Fibroblast of lung (primary cell): Measurements from ENCODE around the gene DEPDC5. TPM values are rescaled to one million over a fixed set of nuclear protein-coding genes. Genes with fewer than 3 reads are reported as not detected.

Experiments used
- DNase-seq, 2 donors: peaks; one replicate each; pipeline versions ENCODE4 v3.0.0 to v3.0.0-alpha.2; 2010; ENCODE audit warnings: low read depth in 2 of 2
- H2AFZ ChIP-seq: 2 replicates; pipeline ENCODE4 v1.5.1; 2012; ENCODE audit warnings: low read length, control low read depth, inconsistent platforms
- H3K27ac ChIP-seq: 2 replicates; pipeline ENCODE4 v1.5.1; 2011; ENCODE audit warnings: low read length, control low read depth; ENCODE audit not compliant: insufficient read depth
- H3K27me3 ChIP-seq: 2 replicates; pipeline ENCODE4 v1.5.1; 2011; ENCODE audit warnings: mild to moderate bottlenecking, low read length; ENCODE audit not compliant: control insufficient read depth, insufficient read depth
- H3K36me3 ChIP-seq: 2 replicates; pipeline ENCODE4 v1.5.1; 2011; ENCODE audit warnings: low read length; ENCODE audit not compliant: control insufficient read depth, insufficient read depth
- H3K4me1 ChIP-seq: 2 replicates; pipeline ENCODE4 v1.5.1; 2011; ENCODE audit warnings: low read length; ENCODE audit not compliant: control insufficient read depth, insufficient read depth; ENCODE audit errors: extremely low read depth
- H3K4me2 ChIP-seq: 2 replicates; pipeline ENCODE4 v1.5.1; 2011; ENCODE audit warnings: low read length, control low read depth; ENCODE audit not compliant: insufficient read depth; ENCODE audit errors: extremely low read depth
- H3K4me3 ChIP-seq, 4 experiments: fragments of 200-600 bp in 1 of 4; sonication (generic) in 1 of 4; replicated peaks in 1 of 4; 2 replicates each; pipeline ENCODE4 v1.5.1; 2011 to 2016; ENCODE audit warnings: low read length in 4 of 4, low read depth in 3 of 4, mild to moderate bottlenecking in 3 of 4, control low read depth in 2 of 4, inconsistent platforms in 1 of 4, mixed read lengths in 1 of 4; ENCODE audit not compliant: insufficient read depth in 1 of 4; ENCODE audit errors: control extremely low read depth in 1 of 4
- H3K79me2 ChIP-seq: 2 replicates; pipeline ENCODE4 v1.5.1; 2012; ENCODE audit warnings: mild to moderate bottlenecking, low read length, inconsistent platforms; ENCODE audit not compliant: control insufficient read depth, insufficient read depth
- H3K9ac ChIP-seq: 2 replicates; pipeline ENCODE4 v1.5.1; 2011; ENCODE audit warnings: mild to moderate bottlenecking, low read length, control low read depth; ENCODE audit not compliant: insufficient read depth
- H3K9me3 ChIP-seq: 2 replicates; pipeline ENCODE4 v1.5.1; 2012; ENCODE audit warnings: low read depth, low read length; ENCODE audit not compliant: control insufficient read depth, insufficient read depth
- H4K20me1 ChIP-seq: 2 replicates; pipeline ENCODE4 v1.5.1; 2011; ENCODE audit warnings: low read length; ENCODE audit not compliant: control insufficient read depth, insufficient read depth; ENCODE audit errors: extremely low read depth
- EZH2 ChIP-seq: IDR thresholded peaks from 2 replicates; pipeline ENCODE4 v1.5.1; 2012; ENCODE audit warnings: low read length, control low read depth, mild to moderate bottlenecking; ENCODE audit errors: missing control alignments
- polyA plus RNA-seq, 2 donors: library from polyadenylated mRNA; depleted of rRNA in 1 of 2; stranded (reverse) in 1 of 2; unstranded in 1 of 2; fragments of >200 nt; gene quantifications; 2 replicates each; pipeline ENCODE4 v1.2.1, GENCODE V29; 2011 to 2012; ENCODE audit warnings: missing spikeins in 1 of 2
- total RNA-seq: library from RNA; depleted of rRNA; stranded (reverse); fragments of >200 nt; gene quantifications from 2 replicates; pipeline ENCODE4 v1.2.1, GENCODE V29; 2014
- TF ChIP-seq, protein P1 (sequence below), 2 donors: IDR thresholded peaks in 1 of 2; conservative IDR thresholded peaks in 1 of 2; 1 replicate in 1 of 2; 2 replicates in 1 of 2; pipeline ENCODE4 v1.5.1; 2011 to 2012; ENCODE audit warnings: low read length in 2 of 2, control low read depth in 1 of 2, inconsistent platforms in 1 of 2, low read depth in 1 of 2, mild to moderate bottlenecking in 1 of 2

The DEPDC5 gene
- total and polyA plus RNA-seq, 2 donors (not counting 1 experiment from before 2014, with no cell fraction given): 10.4 to 10.7 TPM

GRCh38 chr22:31715147-31715778 lies 38.6 kb upstream of the DEPDC5 start:
- no peak overlapping the region for H3K9ac ChIP-seq
- no peak for TF ChIP-seq EZH2
- TF ChIP-seq, protein P1, sequence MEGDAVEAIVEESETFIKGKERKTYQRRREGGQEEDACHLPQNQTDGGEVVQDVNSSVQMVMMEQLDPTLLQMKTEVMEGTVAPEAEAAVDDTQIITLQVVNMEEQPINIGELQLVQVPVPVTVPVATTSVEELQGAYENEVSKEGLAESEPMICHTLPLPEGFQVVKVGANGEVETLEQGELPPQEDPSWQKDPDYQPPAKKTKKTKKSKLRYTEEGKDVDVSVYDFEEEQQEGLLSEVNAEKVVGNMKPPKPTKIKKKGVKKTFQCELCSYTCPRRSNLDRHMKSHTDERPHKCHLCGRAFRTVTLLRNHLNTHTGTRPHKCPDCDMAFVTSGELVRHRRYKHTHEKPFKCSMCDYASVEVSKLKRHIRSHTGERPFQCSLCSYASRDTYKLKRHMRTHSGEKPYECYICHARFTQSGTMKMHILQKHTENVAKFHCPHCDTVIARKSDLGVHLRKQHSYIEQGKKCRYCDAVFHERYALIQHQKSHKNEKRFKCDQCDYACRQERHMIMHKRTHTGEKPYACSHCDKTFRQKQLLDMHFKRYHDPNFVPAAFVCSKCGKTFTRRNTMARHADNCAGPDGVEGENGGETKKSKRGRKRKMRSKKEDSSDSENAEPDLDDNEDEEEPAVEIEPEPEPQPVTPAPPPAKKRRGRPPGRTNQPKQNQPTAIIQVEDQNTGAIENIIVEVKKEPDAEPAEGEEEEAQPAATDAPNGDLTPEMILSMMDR (conservative IDR thresholded peaks at IDR 0.05 in 1 of 2, IDR thresholded peaks at IDR 0.05 in 1 of 2; ENCODE audit: low read depth in 1 of 2, low read length in 2 of 2): no peak
- H3K36me3 ChIP-seq: peaks cover 10% of the 10 kb centered on the region
- H3K9me3 ChIP-seq: no peaks in the 10 kb centered on the region
- H3K27ac ChIP-seq: no peak overlapping the region
- H3K4me3 ChIP-seq: no peak overlapping the region
- H2AFZ ChIP-seq: no peak overlapping the region
- H3K4me2 ChIP-seq: no peak overlapping the region
- no peaks in the 10 kb centered on the region for H3K4me1 ChIP-seq
- no peaks in the 10 kb centered on the region for H3K27me3 ChIP-seq
- H4K20me1 ChIP-seq: no peaks in the 10 kb centered on the region
- no peak for DNase-seq
- no peaks in the 10 kb centered on the region for H3K79me2 ChIP-seq

DNA sequence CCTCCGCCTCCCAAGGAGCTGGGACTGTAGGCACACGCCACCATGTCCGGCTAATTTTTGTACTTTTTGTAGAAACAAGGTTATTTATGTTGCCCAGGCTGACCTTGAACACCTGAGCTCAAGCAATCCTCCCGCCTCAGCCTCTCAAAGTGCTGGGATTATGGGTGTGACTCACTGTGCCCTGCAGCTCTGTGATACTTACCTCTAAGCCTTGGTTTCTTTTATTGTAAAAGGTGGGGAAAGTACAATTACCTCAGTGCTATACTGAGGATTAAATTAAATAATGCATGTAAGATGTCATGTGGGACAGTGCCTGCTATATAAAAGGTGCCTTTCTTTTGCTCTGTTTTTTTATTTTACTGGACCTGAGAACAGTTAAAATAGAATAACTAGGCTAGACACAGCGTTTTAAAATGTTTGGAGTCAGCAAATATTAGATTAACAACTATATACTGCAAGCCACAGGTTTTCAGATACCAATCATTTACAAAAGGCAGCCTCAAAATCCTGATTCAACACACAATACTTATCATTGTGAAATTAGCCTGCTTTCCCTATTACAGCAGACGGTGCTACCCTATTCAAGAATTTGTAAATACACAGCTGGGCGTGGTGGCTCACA lies 33.9 kb upstream of the DEPDC5 start:
- Histone ChIP-seq H3K4me2 (no peak overlapping the region), H3K27ac (no peak overlapping the region), H3K79me2 (no peaks in the 10 kb centered on the region), H3K9ac (no peak overlapping the region), H3K36me3 (peaks cover 5% of the 10 kb centered on the region), H3K9me3 (no peaks in the 10 kb centered on the region), H3K27me3 (no peaks in the 10 kb centered on the region), H4K20me1 (no peaks in the 10 kb centered on the region), H3K4me3 (no peak overlapping the region), H2AFZ (no peak overlapping the region), H3K4me1 (no peaks in the 10 kb centered on the region)
- DNase-seq: no peak
- TF ChIP-seq, protein P1 (conservative IDR thresholded peaks at IDR 0.05 in 1 of 2, IDR thresholded peaks at IDR 0.05 in 1 of 2; ENCODE audit: low read depth in 1 of 2, low read length in 2 of 2): no peak
- no peak for TF ChIP-seq EZH2

- TF ChIP-seq, protein P1 (conservative IDR thresholded peaks at IDR 0.05 in 1 of 2, IDR thresholded peaks at IDR 0.05 in 1 of 2; ENCODE audit: low read depth in 1 of 2, low read length in 2 of 2): no peak
- TF ChIP-seq EZH2: no peak
- H3K4me2 ChIP-seq: no peak overlapping the region
- no peak for DNase-seq
- H3K79me2 ChIP-seq: no peaks in the 10 kb centered on the region
- no peaks in the 10 kb centered on the region for H3K27me3 ChIP-seq
- H3K27ac ChIP-seq: no peak overlapping the region
- H2AFZ ChIP-seq: no peak overlapping the region
- H3K4me3 ChIP-seq: no peak overlapping the region
- H4K20me1 ChIP-seq: no peaks in the 10 kb centered on the region
- no peak overlapping the region for H3K9ac ChIP-seq
- no peaks in the 10 kb centered on the region for H3K36me3 ChIP-seq
- H3K4me1 ChIP-seq: no peaks in the 10 kb centered on the region
- H3K9me3 ChIP-seq: no peaks in the 10 kb centered on the region
These were observed 30.1 kb upstream of the DEPDC5 start for GRCh38 chr22:31723723-31724122.
